Uterus (tissue), 4 donors: ENCODE results near the gene EGLN2. TPM values are rescaled to one million over a fixed set of nuclear protein-coding genes. Genes with fewer than 3 reads are reported as not detected.

Source experiments
- DNase-seq, 2 donors: peaks; one replicate each; pipeline ENCODE4 v3.0.0-alpha.2; 2019 to 2020
- H3K27ac ChIP-seq, 2 donors: fragments of 200-600 bp; sonication (generic); 1 replicate in 1 of 2; 2 replicates in 1 of 2; pipeline ENCODE4 v1.5.1; 2016 to 2018
- H3K27me3 ChIP-seq, 2 donors: fragments of 200-600 bp; sonication (generic); one replicate each; pipeline ENCODE4 v1.5.1; 2018 to 2019; ENCODE audit warnings: control low read depth in 1 of 2
- H3K36me3 ChIP-seq, 2 donors: fragments of 200-600 bp; sonication (generic); one replicate each; pipeline ENCODE4 v1.5.1; 2019; ENCODE audit warnings: control low read depth in 1 of 2
- H3K4me1 ChIP-seq, 2 donors: fragments of 200-600 bp; sonication (generic); one replicate each; pipeline ENCODE4 v1.5.1; 2018 to 2019; ENCODE audit warnings: control low read depth in 1 of 2
- H3K4me3 ChIP-seq, 2 donors: fragments of 200-600 bp; sonication (generic); 1 replicate in 1 of 2; 2 replicates in 1 of 2; pipeline ENCODE4 v1.5.1; 2018 to 2019; ENCODE audit warnings: mild to moderate bottlenecking in 1 of 2
- H3K9me3 ChIP-seq, 2 donors: fragments of 200-600 bp; sonication (generic); one replicate each; pipeline ENCODE4 v1.5.1; 2019; ENCODE audit warnings: control low read depth in 1 of 2
- POLR2A ChIP-seq, 2 donors: fragments of 450-650 bp; IDR thresholded peaks; one replicate each; pipeline ENCODE4 v1.6.1; 2016; ENCODE audit warnings: antibody characterized with exemption in 2 of 2, mild to moderate bottlenecking in 1 of 2, moderate library complexity in 1 of 2
- intact Hi-C: fragments of 100-400 bp; cut with DNase I; formaldehyde crosslinking; loops from one replicate; pipeline ENCODE4 v1.15.1; 2023; ENCODE audit warnings: low total_unique reads
- total RNA-seq, 4 donors: library from RNA; depleted of rRNA in 3 of 4; stranded (reverse); fragments of >200 nt in 3 of 4; gene quantifications; one replicate each; pipeline versions ENCODE4 v1.1.0 to v1.2.4, GENCODE V29; 2014 to 2023
- TF ChIP-seq, protein P1 (sequence below), 4 experiments: fragments of 200-600 bp in 2 of 4; fragments of 450-650 bp in 2 of 4; sonication (generic) in 2 of 4; IDR thresholded peaks; one replicate each; pipeline ENCODE4 v1.5.1; 2016 to 2019; ENCODE audit warnings: antibody characterized with exemption in 4 of 4, mild to moderate bottlenecking in 2 of 4, moderate library complexity in 1 of 4
- donor health status: DM: yes; HTN: yes; CAD: no.

EGLN2 gene
- total RNA-seq, 4 donors from 2014 or later = 33.2 to 164 (median 78.1) TPM

- intact Hi-C loops = no loop called here
- no peaks in the 10 kb centered on the region for H3K9me3 ChIP-seq
- no peak for DNase-seq
- H3K4me3 ChIP-seq = no peak overlapping the region
- peaks cover 0 to 3% of the 10 kb centered on the region in 2 donors for H3K4me1 ChIP-seq
- TF ChIP-seq, protein P1, sequence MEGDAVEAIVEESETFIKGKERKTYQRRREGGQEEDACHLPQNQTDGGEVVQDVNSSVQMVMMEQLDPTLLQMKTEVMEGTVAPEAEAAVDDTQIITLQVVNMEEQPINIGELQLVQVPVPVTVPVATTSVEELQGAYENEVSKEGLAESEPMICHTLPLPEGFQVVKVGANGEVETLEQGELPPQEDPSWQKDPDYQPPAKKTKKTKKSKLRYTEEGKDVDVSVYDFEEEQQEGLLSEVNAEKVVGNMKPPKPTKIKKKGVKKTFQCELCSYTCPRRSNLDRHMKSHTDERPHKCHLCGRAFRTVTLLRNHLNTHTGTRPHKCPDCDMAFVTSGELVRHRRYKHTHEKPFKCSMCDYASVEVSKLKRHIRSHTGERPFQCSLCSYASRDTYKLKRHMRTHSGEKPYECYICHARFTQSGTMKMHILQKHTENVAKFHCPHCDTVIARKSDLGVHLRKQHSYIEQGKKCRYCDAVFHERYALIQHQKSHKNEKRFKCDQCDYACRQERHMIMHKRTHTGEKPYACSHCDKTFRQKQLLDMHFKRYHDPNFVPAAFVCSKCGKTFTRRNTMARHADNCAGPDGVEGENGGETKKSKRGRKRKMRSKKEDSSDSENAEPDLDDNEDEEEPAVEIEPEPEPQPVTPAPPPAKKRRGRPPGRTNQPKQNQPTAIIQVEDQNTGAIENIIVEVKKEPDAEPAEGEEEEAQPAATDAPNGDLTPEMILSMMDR (IDR thresholded peaks at IDR 0.05) = no peak
- TF ChIP-seq POLR2A (IDR thresholded peaks at IDR 0.05) = no peak
- H3K36me3 ChIP-seq = no peaks in the 10 kb centered on the region
- H3K27me3 ChIP-seq = no peaks in the 10 kb centered on the region
- no peak overlapping the region for H3K27ac ChIP-seq
Measured at GRCh38 chr19:40754611-40755247, 44.3 kb upstream of the EGLN2 start.

- no peaks in the 10 kb centered on the region for H3K27me3 ChIP-seq
- peaks cover 0 to 3% of the 10 kb centered on the region in 2 donors for H3K4me1 ChIP-seq
- H3K27ac ChIP-seq = no peak overlapping the region
- DNase-seq = no peak
- TF ChIP-seq POLR2A (IDR thresholded peaks at IDR 0.05) = no peak
- TF ChIP-seq, protein P1 (IDR thresholded peaks at IDR 0.05) = no peak
- intact Hi-C loops = no loop called here
- H3K4me3 ChIP-seq = no peak overlapping the region
- no peaks in the 10 kb centered on the region for H3K9me3 ChIP-seq
- no peaks in the 10 kb centered on the region for H3K36me3 ChIP-seq
Measured at GRCh38 chr19:40755248-40755624, 43.8 kb upstream of the EGLN2 start.

- DNase-seq = no peak
- TF ChIP-seq, protein P1 (IDR thresholded peaks at IDR 0.05) = no peak
- no peak for TF ChIP-seq POLR2A (IDR thresholded peaks at IDR 0.05)
- intact Hi-C loops = no loop called here
- H3K27ac ChIP-seq = no peak overlapping the region
- H3K4me3 ChIP-seq = no peak overlapping the region
- H3K9me3 ChIP-seq = no peaks in the 10 kb centered on the region
- H3K27me3 ChIP-seq = no peaks in the 10 kb centered on the region
- no peaks in the 10 kb centered on the region for H3K36me3 ChIP-seq
- H3K4me1 ChIP-seq = peaks cover 0 to 3% of the 10 kb centered on the region in 2 donors
Measured at GRCh38 chr19:40755791-40756190, 43.2 kb upstream of the EGLN2 start.

DNA sequence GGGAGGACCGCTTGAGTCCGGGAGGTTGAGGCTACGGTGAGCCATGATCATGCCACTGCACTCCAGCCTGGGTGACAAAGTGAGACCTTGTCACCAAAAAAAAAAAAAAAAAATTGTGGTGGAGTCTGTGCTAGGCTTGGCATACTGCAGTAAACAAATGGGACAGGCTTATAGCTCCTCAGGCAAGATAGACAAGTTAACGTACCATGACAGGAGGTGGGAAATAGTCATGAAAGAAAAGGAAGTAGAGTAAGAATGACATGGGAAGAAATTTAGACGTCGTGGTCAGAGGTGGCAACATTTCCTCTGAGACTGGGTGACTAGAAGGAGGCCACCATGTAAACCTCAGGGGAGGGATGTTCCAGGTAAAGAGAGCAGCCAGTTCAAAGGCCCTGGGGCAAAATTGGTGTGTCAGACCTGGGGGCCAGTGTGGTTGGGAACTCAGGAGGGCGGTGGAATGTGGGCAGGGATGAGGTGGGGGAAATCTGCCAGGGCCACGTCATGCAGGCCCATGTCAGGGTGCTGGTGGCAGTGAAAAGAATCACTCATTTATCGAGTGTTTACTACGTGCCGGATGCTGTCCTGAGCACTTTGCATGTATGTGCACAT lies 42.4 kb upstream of the EGLN2 start:
- DNase-seq = no peak
- H3K36me3 ChIP-seq = no peaks in the 10 kb centered on the region
- TF ChIP-seq, protein P1 (IDR thresholded peaks at IDR 0.05) = no peak
- H3K27ac ChIP-seq = no peak overlapping the region
- H3K27me3 ChIP-seq = no peaks in the 10 kb centered on the region
- H3K9me3 ChIP-seq = no peaks in the 10 kb centered on the region
- H3K4me3 ChIP-seq = no peak overlapping the region
- H3K4me1 ChIP-seq = peaks cover 0 to 3% of the 10 kb centered on the region in 2 donors
- intact Hi-C loops = no loop called here

GRCh38 chr19:40758491-40758890 lies 40.5 kb upstream of the EGLN2 start:
- no peak overlapping the region for H3K4me3 ChIP-seq
- no peaks in the 10 kb centered on the region for H3K27me3 ChIP-seq
- no peak overlapping the region for H3K27ac ChIP-seq
- H3K4me1 ChIP-seq = peaks cover 0 to 3% of the 10 kb centered on the region in 2 donors
- intact Hi-C loops = no loop called here
- DNase-seq = no peak
- TF ChIP-seq POLR2A (IDR thresholded peaks at IDR 0.05) = no peak
- H3K9me3 ChIP-seq = no peaks in the 10 kb centered on the region
- no peaks in the 10 kb centered on the region for H3K36me3 ChIP-seq
